GM10847 (cell line): ENCODE data around the gene ADPRH.
A peak's percentile ranks its signal among the peaks of the same experiment; 100 is the strongest.

Experiments
- POLR2A ChIP-seq: IDR thresholded peaks from 2 replicates; pipeline ENCODE4 v1.6.1; 2011; ENCODE audit not compliant: insufficient read length; ENCODE audit errors: extremely low read depth

Gene ADPRH

GRCh38 chr3:119585856-119586570, 6.7 kb downstream of the ADPRH start:
- TF ChIP-seq POLR2A = no peak

GRCh38 chr3:119586733-119587172, 7.5 kb downstream of the ADPRH start:
- TF ChIP-seq POLR2A = no peak

GRCh38 chr3:119588112-119588511, 8.8 kb downstream of the ADPRH start:
- TF ChIP-seq POLR2A = no peak

- no peak for TF ChIP-seq POLR2A
Measured at GRCh38 chr3:119589102-119589773, 9.9 kb downstream of the ADPRH start.

GRCh38 chr3:119590706-119591105, 11.4 kb downstream of the ADPRH start:
- no peak for TF ChIP-seq POLR2A

GRCh38 chr3:119592861-119593260, 13.6 kb downstream of the ADPRH start:
- no peak for TF ChIP-seq POLR2A

GRCh38 chr3:119594066-119594465, 14.8 kb downstream of the ADPRH start:
- TF ChIP-seq POLR2A = no peak

GRCh38 chr3:119595639-119596334, 16.5 kb downstream of the ADPRH start:
- no peak for TF ChIP-seq POLR2A

- no peak for TF ChIP-seq POLR2A
Measured at GRCh38 chr3:119596398-119596797, 17.1 kb downstream of the ADPRH start.

GRCh38 chr3:119597548-119598288, 18.4 kb downstream of the ADPRH start, which contains the start of gene PLA1A:
TSS of gene PLA1A (plus strand) at chr3:119597885. CDS start at chr3:119597914, 29 bp downstream.
- TF ChIP-seq POLR2A = no peak

GRCh38 chr3:119598410-119599098, 19.3 kb downstream of the ADPRH start:
- TF ChIP-seq POLR2A = no peak

- TF ChIP-seq POLR2A = no peak
Measured at GRCh38 chr3:119599558-119600174, 20.4 kb downstream of the ADPRH start.

- peak; percentile 10 for TF ChIP-seq POLR2A
Measured at GRCh38 chr3:119600732-119601131, 21.4 kb downstream of the ADPRH start.

GRCh38 chr3:119601154-119601553, 21.9 kb downstream of the ADPRH start:
- TF ChIP-seq POLR2A = no peak
